ENCODE results near the gene COL13A1. TPM values are rescaled to one million over a fixed set of nuclear protein-coding genes. Genes with fewer than 3 reads are reported as not detected.

COL13A1 gene
- total RNA-seq, 2 donors from 2014 or later = not detected

GRCh38 chr10:69881202-69881601 lies 79.5 kb downstream of the COL13A1 start:
- DNase-seq (ENCODE audit: low spot score in 2 of 2) = no peak

GRCh38 chr10:69883310-69884023 lies 81.8 kb downstream of the COL13A1 start:
- no peak for DNase-seq (ENCODE audit: low spot score in 2 of 2)
- no peak for ATAC-seq
- peak overlapping the region in 1 of 2 donors; percentile 60 for H3K27ac Mint-ChIP-seq
- H3K36me3 Mint-ChIP-seq = no peaks in the 10 kb centered on the region
- H3K9me3 Mint-ChIP-seq = no peaks in the 10 kb centered on the region

More at GRCh38 chr10:69881202-69881601, 79.5 kb downstream of the COL13A1 start:
- Mint-ChIP-seq H3K36me3 (no peaks in the 10 kb centered on the region), H3K27ac (no peak overlapping the region), H3K9me3 (no peaks in the 10 kb centered on the region)
- no peak for ATAC-seq

GRCh38 chr10:69884024-69884367 lies 82.3 kb downstream of the COL13A1 start:
- DNase-seq (ENCODE audit: low spot score in 2 of 2) = no peak
- H3K36me3 Mint-ChIP-seq = no peaks in the 10 kb centered on the region
- H3K9me3 Mint-ChIP-seq = no peaks in the 10 kb centered on the region
- H3K27ac Mint-ChIP-seq = no peak overlapping the region
- ATAC-seq = no peak

GRCh38 chr10:69884686-69885085 lies 83.0 kb downstream of the COL13A1 start:
- no peak for DNase-seq (ENCODE audit: low spot score in 2 of 2)
- Mint-ChIP-seq H3K27ac (no peak overlapping the region), H3K36me3 (no peaks in the 10 kb centered on the region), H3K9me3 (no peaks in the 10 kb centered on the region)
- no peak for ATAC-seq

- Mint-ChIP-seq H3K27ac (no peak overlapping the region), H3K9me3 (no peaks in the 10 kb centered on the region), H3K36me3 (no peaks in the 10 kb centered on the region)
- ATAC-seq (no peak), DNase-seq (ENCODE audit: low spot score in 2 of 2) (no peak)
These were observed 83.8 kb downstream of the COL13A1 start for GRCh38 chr10:69885379-69886013.

- H3K36me3 Mint-ChIP-seq = no peaks in the 10 kb centered on the region
- DNase-seq (ENCODE audit: low spot score in 2 of 2) = no peak
- H3K27ac Mint-ChIP-seq = no peak overlapping the region
- no peaks in the 10 kb centered on the region for H3K9me3 Mint-ChIP-seq
- no peak for ATAC-seq
These were observed 87.3 kb downstream of the COL13A1 start for GRCh38 chr10:69888882-69889584.

- no peak overlapping the region for H3K27ac Mint-ChIP-seq
- H3K9me3 Mint-ChIP-seq = no peaks in the 10 kb centered on the region
These were observed 88.5 kb downstream of the COL13A1 start for GRCh38 chr10:69890065-69890847.

GRCh38 chr10:69891057-69891617 lies 89.4 kb downstream of the COL13A1 start:
- no peak for ATAC-seq
- no peaks in the 10 kb centered on the region for H3K36me3 Mint-ChIP-seq
- no peak overlapping the region for H3K27ac Mint-ChIP-seq
- no peaks in the 10 kb centered on the region for H3K9me3 Mint-ChIP-seq
- DNase-seq (ENCODE audit: low spot score in 2 of 2) = no peak

More at GRCh38 chr10:69890065-69890847, 88.5 kb downstream of the COL13A1 start:
- no peaks in the 10 kb centered on the region for H3K36me3 Mint-ChIP-seq
- no peak for DNase-seq (ENCODE audit: low spot score in 2 of 2)
- ATAC-seq = no peak

- Mint-ChIP-seq H3K9me3 (no peaks in the 10 kb centered on the region), H3K27ac (no peak overlapping the region), H3K36me3 (no peaks in the 10 kb centered on the region)
- DNase-seq (ENCODE audit: low spot score in 2 of 2) = no peak
- no peak for ATAC-seq
These were observed 90.7 kb downstream of the COL13A1 start for GRCh38 chr10:69892406-69892805.

GRCh38 chr10:69892816-69893215 lies 91.1 kb downstream of the COL13A1 start:
- H3K9me3 Mint-ChIP-seq = no peaks in the 10 kb centered on the region
- DNase-seq (ENCODE audit: low spot score in 2 of 2) (no peak), ATAC-seq (no peak)
- no peaks in the 10 kb centered on the region for H3K36me3 Mint-ChIP-seq
- no peak overlapping the region for H3K27ac Mint-ChIP-seq

- H3K9me3 Mint-ChIP-seq = no peaks in the 10 kb centered on the region
- ATAC-seq = no peak
- DNase-seq (ENCODE audit: low spot score in 2 of 2) = no peak
- no peaks in the 10 kb centered on the region for H3K36me3 Mint-ChIP-seq
- H3K27ac Mint-ChIP-seq = no peak overlapping the region
These were observed 91.7 kb downstream of the COL13A1 start for GRCh38 chr10:69893271-69893900.

GRCh38 chr10:69894156-69894555 lies 92.5 kb downstream of the COL13A1 start:
- ATAC-seq (no peak), DNase-seq (ENCODE audit: low spot score in 2 of 2) (no peak)
- H3K36me3 Mint-ChIP-seq = no peaks in the 10 kb centered on the region
- no peak overlapping the region for H3K27ac Mint-ChIP-seq
- no peaks in the 10 kb centered on the region for H3K9me3 Mint-ChIP-seq

GRCh38 chr10:69895759-69896158 lies 94.1 kb downstream of the COL13A1 start:
- Mint-ChIP-seq H3K27ac (no peak overlapping the region), H3K9me3 (no peaks in the 10 kb centered on the region), H3K36me3 (no peaks in the 10 kb centered on the region)
- no peak for ATAC-seq
- no peak for DNase-seq (ENCODE audit: low spot score in 2 of 2)

- DNase-seq (ENCODE audit: low spot score in 2 of 2) = no peak
- Mint-ChIP-seq H3K9me3 (no peaks in the 10 kb centered on the region), H3K36me3 (no peaks in the 10 kb centered on the region), H3K27ac (no peak overlapping the region)
- no peak for ATAC-seq
These were observed 95.0 kb downstream of the COL13A1 start for GRCh38 chr10:69896606-69897231.

GRCh38 chr10:69897432-69897831 lies 95.7 kb downstream of the COL13A1 start:
- Mint-ChIP-seq H3K9me3 (no peaks in the 10 kb centered on the region), H3K36me3 (no peaks in the 10 kb centered on the region), H3K27ac (no peak overlapping the region)
- DNase-seq (ENCODE audit: low spot score in 2 of 2) (no peak), ATAC-seq (no peak)

GRCh38 chr10:69897999-69898398 lies 96.3 kb downstream of the COL13A1 start:
- Mint-ChIP-seq H3K9me3 (no peaks in the 10 kb centered on the region), H3K27ac (no peak overlapping the region), H3K36me3 (no peaks in the 10 kb centered on the region)
- DNase-seq (ENCODE audit: low spot score in 2 of 2) (no peak), ATAC-seq (no peak)
